Glomerular visceral epithelial cell (primary cell): ENCODE measurements around the gene VIPR2.

ENCODE experiments used
- DNase-seq: peaks from one replicate; pipeline ENCODE4 v3.0.0-alpha.2; 2016; ENCODE audit errors: extremely low spot score

VIPR2 gene

DNA sequence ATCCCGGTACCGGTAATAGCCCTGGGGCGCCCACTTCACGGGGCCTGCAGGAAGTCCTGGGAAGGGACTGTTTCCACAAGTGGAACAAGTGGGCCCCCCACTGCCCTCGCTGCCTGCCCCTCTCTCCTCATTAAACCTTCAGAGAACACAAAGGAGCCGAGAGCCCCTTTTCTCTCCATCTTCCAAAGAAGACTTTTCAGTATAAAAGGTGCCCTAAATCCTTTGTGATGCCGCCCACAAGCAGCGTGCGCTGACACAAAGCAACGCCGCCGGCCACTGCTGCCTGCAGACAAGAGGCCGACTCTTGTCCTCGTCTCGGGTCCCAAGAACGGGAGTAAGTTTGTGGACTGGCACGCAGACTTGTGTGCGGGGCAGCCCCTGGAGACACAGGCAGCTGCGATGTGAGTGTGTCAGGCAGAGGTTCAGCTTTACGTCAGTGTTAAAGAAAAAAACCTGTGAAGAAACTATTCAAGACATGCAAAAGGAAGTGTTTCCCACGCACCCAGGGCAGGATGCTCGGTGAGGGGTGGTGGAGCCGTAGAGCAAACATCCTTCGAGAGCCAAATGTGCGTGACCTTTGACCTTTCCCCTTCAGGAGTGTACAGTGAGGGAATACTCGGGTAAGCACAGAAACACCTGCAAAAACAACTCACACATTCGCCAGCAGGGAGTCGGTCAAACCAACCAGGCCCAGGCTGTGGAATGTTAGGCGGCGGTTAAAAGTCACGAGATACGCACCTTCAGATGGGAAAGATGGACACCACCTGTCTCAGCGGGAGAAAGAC lies 118.2 kb downstream of the VIPR2 start:
- no peak for DNase-seq

DNA sequence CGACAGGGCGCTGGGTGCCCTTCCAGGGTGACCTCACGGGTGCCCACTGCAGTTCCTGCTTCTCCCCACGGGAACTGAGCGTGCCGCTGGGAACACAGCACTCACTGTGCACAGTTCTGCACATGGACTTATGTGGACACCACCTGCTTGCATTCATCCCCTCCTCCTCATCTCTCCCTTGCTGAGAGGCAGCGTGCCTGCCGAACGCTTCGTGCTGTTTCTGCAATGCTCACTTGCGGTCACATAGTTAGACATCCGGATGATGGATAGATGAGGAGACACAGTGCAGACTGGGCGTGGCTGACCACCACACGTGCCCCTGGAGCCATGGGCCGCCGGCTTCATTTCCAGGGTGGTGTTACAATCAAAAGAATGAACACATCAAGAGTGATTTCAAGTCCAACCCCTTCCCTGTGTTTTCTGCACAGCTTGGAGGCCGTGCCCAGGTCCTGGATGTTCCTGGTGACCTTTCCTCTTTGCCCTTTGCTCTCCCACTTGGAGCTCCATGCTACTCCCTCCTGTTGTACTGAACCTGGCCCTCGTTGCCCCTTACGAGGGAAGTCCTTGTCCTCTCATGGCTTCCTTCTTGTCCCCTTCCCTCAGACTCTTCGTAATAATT lies 119.4 kb downstream of the VIPR2 start:
- no peak for DNase-seq

DNA sequence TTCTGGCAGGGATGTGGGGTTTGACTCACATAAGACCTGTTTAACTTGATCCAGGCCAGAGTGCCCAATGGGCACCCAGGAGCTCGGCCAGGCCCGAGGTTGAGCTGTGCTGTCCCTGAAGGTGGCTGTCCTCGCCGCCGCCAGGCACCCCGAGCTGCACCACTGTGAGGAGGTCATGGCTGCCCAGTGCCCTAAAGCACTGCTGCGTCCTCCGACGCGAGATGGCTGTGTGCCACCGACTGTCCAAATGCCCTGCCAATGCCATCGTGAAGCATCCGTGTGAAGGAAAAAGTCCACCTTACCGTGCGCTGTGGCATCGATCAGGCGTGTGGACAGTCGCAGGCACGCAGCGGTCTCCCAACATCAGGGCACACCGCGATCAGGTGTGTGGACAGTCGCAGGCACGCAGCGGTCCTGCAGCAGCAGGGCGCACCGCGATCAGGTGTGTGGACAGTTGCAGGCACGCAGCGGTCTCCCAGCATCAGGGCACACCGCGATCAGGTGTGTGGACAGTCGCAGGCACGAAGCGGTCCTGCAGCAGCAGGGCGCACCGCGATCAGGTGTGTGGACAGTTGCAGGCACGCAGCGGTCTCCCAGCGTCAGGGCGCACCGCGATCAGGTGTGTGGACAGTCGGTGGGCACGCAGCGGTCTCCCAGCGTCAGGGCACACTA lies 120.3 kb downstream of the VIPR2 start:
- no peak for DNase-seq

DNA sequence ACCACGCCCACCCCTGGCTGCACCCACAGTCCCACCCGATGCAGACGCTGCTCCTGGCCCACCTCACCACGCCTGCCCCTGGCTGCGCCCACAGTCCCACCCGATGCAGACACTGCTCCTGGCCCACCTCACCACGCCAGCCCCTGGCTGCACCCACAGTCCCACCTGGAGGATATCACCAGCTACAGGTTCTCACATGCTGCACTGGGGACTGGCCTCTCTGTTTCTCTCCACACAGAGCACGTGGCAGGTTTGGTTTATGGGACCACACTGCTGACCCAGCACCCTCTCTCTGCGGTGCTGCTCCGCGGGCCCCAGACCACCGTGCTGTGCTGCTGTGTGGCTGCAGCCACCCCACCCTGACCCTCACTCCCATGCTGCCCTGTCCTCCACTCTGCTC lies 120.9 kb downstream of the VIPR2 start:
- DNase-seq, result no peak

DNA sequence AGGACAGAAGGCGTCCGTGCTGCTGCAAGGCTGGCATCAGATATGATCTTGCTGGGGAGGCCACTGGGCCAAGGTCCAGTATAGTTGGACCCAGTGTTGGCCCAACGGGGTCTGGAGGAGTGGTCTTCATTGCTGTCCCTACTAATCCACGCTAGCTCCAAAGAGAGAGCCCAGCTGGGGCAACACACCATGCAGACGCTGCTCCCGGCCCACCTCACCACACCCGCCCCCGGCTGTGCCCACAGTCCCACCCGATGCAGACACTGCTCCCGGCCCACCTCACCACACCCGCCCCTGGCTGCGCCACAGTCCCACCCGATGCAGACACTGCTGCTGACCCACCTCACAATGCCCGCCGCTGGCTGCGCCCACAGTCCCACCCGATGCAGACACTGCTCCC lies 121.5 kb downstream of the VIPR2 start:
- DNase-seq, result no peak

DNA sequence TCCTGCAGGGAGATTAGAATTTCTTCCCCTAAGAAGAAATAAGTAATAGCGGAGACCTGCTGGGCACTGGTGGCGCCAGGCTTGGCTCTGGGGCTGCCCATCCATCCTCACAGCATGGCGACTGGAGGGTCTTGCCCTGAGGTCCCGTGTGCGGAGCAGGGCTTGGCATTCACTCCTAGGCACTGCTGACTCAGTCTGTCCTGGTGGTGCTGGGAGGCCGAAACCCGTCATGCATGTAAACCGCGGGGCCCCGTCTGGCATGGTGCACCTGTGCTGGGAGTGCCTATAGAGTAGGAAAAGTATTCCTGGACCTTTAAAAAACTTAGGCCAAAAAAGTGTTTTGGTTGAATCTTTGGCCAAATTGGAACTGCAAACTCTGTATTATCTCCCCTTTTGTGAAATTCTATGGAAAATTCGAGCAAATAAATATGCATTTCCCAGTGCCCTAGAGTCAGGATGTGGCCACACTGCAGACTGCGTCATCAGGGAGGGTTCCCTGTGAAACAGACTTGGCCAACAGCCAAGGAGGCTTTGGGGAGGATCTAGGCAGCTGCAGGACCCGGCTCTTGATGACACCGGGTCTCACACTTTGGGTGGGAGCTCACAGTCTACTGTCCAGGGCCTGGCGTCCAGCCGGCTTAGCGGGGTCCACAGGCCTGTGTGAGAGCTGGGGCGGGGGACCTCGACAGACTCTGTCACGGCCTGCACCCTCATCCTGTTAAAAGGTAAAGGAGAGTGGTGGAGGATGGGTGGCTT lies 122.3 kb downstream of the VIPR2 start:
- no peak for DNase-seq

DNA sequence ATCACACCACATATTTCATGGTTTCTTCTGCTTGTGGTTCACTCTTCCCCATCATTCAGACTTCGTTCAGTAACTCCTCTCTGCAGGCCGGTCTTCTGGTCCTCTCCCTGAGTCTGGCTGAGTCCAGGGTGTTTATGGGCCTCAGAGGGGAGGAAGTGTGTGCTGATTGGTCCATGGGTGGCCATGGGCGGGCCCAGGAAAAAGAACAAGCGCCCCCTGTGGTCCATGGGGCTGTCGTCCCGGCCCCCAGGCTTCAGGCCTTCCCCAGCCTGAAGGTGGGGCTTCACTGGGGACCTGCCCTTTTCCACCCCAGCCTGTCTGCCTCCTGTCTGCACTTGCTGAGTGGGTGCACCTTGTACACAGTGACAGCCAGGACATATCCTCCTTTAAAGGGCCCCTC lies 123.7 kb downstream of the VIPR2 start:
- DNase-seq, result no peak

DNA sequence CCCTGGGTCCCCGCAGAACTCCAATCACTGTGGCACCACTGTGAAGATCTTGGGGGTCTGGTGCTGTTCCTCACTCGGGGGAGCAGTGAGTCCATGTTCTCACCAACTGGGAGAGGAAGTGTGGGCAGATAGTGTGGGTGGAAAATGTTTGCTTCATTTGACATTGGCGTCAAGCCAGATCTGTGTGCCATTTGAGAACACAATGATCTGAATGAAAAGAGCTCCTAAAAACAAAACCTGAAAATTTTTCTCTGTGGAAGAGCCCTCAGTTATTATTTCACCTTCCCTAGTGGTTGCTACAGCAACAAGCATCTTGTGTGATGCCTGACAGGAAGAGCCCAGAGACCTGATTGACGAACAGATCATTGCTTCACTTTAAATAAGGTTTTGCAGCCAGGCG lies 125.6 kb downstream of the VIPR2 start:
- no peak for DNase-seq

DNA sequence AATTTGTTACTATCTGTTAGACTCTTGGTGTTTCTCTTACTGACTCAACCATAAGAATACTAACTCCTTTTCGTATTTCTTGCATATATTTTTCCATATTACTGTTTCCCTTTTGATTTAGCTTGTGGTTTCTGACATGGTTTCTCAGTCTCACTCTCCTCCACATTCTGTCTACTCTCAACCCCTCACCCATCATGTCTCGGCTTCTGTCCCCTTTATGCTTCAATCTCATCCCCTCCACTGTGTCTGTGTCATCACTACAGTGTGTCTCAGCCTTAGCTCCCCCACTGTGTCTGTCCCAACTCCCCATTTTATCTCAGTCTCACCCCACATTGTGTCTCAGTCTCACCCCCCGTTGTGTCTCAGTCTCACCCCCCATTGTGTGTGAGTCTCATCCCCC lies 126.9 kb downstream of the VIPR2 start:
- no peak for DNase-seq

DNA sequence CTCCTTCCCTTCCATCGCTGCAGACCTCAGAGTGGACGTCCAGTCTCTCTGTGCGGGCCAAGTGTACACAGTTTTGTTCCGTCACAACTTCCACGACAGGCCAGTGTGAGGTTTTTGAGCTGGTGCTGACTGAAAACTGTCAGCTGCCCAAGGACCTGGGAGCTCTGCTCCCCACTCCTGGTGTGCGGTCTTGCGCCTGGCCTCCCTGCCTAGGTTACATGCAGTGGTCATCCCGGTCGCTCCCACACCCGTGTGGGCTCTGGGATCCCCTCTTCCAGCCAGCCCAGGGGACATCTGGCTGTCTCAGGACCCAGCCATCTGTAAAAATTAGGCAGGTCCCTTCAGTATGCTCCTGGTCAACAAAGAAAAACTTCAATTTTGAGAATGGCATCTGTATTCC lies 127.5 kb downstream of the VIPR2 start:
- DNase-seq, result no peak

DNA sequence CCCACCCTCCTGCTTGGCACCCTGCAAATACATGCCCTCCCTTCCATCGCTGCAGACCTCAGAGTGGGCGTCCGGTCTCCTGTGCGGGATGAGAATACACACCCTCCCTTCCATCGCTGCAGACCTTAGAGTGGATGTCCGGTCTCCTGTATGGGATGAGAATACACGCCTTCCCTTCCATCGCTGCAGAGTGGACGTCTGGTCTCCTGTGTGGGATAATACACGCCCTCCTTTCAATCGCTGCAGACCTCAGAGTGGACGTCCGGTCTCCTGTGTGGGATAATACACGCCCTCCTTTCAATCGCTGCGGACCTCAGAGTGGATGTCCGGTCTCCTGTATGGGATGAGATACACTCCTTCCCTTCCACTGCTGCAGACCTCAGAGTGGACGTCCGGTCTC lies 128.1 kb downstream of the VIPR2 start:
- no peak for DNase-seq

DNA sequence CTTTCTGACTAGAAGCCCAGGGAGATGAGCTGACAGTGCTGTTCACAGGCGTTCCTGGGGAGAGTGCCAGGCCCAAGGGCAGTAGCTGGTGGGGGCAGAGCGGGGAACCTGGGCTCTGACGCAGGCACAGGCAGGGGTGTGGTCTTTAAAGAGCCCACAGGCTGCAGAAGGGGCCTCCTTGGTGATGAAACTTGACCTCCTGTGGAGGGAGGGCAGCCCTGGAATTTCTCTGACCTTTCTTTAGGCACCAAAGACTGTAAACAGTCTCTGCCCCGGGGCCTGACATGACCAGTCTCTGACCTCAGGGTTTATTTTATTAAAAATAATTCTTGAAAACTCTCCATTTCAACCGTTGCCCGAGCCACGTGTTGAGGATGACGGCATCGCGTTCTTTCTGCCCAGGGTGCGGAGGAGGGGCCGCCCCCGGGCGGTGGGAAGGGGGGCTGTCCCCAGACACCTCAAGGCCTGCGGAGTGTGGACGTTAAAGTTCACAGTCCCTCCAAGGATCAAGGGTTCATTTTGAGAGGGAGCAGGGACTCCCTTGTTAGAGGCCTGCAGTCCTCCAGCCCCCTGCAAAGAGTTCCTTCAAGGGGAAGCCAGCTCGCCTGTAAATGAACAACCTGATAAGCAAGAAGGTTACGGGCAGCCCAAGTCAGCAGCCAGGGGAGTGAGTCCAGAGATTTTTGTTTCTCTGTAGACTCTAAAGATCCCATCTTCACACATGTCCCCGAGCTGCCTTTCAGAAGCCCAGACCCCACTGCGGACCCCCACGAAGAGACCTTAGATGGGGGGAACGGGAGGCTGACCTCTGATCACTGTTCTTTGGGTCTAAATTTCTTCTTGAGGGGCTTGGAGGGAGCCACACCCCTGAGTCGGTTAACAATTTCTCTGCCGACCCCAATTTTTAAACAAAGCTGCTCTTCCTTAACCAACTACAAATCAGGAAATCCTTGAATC lies 128.9 kb downstream of the VIPR2 start:
- no peak for DNase-seq

DNA sequence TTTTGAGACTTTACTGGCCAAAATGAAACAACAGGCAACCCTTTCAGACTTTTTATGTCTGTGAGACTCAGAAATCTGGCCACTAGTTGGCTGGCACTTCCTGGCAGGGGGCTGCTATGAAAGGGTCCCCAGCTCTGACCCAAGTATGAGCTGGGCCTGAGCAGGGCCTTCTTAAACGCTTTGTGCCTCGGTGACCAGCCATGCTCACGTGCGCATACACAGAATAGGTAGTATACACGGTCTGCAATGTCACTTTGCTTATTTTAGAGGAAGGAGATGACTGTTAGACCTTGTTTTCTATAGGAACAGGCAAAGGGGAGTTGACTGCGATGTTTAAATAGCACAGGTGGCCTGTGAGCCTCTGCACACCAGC lies 129.6 kb downstream of the VIPR2 start:
- DNase-seq, result no peak

DNA sequence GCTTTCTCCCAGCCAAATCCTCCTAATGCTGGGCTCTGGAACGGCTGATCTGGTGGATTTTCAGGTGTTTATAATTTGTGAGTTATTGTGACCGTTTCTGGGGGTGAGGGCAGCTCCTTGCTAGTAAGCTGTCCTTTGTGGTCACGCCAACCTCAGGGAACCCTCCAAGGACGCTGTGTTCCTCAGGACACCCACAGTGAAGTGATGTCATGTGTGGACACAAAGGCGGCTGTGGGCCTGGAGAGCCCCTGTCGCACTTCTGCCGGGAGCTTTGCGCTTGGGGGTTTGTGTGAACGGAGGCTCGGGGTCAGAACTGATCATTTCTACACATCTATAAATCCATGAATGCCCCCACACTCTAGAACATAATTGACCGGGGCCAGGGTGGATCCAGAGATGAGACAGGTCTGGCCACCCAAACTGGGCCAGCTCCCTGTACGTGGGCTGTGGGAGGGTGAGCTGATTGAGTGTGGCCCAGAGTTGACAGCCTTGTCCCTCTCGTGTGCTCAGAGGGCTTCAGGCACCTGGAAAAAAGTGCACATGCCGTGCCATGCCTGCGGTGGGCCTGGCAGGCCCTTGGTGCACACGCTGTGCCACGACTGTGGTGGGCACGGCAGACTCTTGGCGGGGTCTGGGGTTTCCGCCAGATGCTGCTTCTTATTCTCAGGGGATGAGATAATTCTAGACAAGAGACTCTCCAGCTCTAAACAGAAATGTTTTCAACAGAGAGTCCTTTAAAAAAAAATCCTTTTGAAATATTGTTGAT lies 130.2 kb downstream of the VIPR2 start:
- DNase-seq, result no peak

DNA sequence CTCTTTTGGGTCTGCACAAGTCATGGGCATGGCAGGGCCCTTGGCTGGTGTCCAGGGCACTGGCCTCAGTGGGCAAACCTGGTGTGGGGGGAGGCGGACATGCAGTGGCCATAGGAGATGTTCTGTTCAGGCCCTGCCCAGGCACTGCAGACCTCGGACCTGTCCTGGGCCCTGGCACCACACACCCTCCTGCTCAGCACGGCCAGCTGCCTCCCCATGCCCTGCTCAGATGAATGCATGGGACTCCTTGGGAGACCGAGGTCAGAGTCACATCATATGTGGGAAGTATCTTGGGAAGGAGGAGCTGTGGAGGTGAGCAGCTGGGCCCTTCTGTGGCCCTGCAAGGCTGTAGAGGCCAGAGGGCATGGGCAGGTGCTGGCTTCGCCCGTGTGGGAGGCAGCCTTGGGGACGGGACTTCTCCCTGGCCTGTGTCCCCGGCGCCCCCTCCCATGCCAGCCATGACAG lies 130.8 kb downstream of the VIPR2 start:
- DNase-seq, result no peak

DNA sequence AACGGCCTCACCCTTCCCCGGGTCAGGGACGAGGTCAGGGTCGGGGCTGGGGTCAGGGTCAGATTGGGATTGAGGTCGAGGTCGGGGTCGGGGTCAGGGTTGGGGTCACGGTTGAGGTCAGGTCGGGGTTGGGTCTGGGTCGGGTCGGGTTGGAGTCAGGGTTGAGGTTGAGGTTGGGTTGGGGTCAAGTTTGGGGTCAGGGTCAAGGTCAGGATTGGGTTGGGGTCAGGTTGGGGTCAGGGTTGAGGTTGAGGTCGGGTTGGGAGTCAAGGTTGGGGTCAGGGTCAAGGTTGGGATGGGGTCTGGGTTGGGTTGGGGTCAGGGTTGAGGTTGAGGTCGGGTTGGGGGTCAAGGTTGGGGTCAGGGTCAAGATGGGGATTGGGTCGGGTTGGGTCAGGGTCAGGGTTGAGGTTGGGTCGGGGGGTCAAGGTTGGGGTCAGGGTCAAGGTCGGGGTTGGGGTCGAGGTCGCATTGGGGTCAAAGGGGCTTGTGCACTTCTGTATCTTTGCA lies 131.4 kb downstream of the VIPR2 start:
- no peak for DNase-seq

DNA sequence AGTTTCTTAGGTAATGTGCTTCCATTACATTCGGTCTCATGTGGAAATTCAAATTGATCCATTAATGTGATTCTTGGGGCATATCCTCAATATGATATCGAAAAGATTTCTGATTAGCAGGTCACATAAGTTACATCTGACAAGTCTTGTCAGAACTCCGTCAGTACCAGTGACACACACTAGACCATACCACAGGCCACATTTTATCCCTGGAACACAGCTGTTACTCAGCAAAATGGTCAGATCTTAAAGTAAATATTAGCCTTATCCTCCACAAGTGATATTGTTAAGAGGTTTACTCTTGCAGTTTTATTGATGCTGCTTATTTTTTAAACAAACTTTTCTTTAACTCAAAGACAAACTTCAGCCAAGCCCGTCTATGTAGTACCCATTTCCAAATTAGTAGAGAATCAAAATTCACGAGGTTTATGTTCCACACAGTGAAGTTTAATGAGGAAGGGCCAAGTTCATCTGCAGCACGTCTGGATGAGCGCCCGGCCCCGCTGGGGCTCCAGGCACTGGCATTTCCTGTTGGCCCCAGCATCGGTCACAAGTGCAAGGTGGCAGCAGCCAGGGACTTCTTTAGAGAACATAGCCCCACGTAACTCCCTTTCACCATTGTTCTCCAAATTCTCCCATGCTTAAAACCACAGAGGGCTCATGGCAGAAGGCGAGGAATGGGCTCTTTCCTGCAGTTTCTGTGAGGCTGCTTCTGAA lies 132.2 kb downstream of the VIPR2 start:
- DNase-seq, result no peak

DNA sequence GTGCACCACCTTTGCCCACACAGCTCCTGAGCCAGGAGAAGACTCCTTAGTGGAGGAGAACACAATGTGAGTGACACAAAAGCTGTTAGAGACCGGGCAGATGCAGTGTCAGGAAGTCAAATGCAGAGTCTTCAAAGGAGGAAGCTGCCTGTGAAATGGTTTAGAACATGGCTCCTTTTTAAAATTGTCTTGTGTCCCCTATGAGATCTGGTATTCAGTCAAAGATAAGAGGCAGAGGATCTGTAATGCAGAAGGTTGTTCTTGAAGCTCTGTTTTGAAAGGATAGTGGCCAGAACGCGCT lies 133.0 kb downstream of the VIPR2 start:
- DNase-seq, result no peak

DNA sequence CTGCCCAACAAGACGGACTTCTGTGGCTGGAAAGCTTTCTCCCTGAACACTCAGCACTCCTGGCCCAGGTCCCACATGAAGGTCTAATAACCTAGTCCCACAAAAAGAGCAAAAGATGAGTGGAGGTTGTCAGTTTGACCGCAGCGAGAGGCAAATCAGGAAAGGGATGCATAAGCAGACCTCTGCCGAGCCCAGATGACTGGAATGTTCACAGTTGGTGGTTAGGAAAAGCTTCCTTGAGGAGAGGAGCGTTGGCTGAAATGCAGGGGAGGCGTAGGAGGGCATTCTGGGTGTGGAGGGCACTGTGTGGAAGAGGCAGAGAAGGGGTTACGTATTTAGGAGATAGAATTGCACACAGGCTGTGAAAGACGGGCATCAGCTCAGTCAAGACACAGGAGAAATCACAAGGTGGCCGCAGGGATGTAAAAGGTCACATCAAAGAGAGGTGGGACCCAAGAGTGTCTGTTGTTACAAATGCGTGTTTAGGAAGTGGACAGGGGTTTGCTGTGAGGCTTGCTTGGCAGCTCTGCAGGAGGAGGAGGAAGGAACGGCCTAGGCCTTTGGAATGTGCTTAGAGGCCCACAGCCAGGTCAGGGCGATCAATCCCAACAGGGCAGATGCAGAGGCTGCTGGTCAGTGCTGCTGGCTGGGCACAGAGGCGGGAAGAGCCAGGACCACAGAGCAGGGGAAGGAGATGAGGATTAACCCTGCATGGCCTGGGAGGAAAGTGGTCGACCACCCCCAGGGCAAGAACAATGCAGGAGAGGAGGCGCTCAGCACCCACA lies 133.5 kb downstream of the VIPR2 start:
- DNase-seq, result no peak
